A549 (cell line): Measurements from ENCODE around the gene PREX1.
A peak's percentile ranks its signal among the peaks of the same experiment; 100 is the strongest.

Experiments
- CEBPB ChIP-seq, 2 experiments: fragments of >200 bp in 1 of 2; sonication (Bioruptor Twin) in 1 of 2; formaldehyde crosslinking in 1 of 2; IDR thresholded peaks; 2 replicates each; pipeline ENCODE4 v1.6.1; 2012 to 2016
- EP300 ChIP-seq, 2 experiments: fragments of >200 bp; sonication (Bioruptor Twin); formaldehyde crosslinking; IDR thresholded peaks; 2 replicates in 1 of 2; 3 replicates in 1 of 2; pipeline ENCODE4 v1.6.1; 2016 to 2017
- FOSL2 ChIP-seq, 2 experiments: fragments of 450-650 bp in 1 of 2; fragments of >200 bp in 1 of 2; sonication (Bioruptor Twin) in 1 of 2; formaldehyde crosslinking; IDR thresholded peaks; 2 replicates each; pipeline versions ENCODE4 v1.5.0 to v1.6.1; 2016 to 2020; ENCODE audit warnings: mild to moderate bottlenecking in 1 of 2, moderate library complexity in 1 of 2
- HDAC2 ChIP-seq: fragments of 200-600 bp; sonication (generic); IDR thresholded peaks from 2 replicates; pipeline ENCODE4 v1.6.1; 2016
- KDM1A ChIP-seq: fragments of 200-600 bp; sonication (generic); IDR thresholded peaks from 2 replicates; pipeline ENCODE4 v1.6.1; 2016; ENCODE audit warnings: low read depth, mild to moderate bottlenecking
- KDM5A ChIP-seq: fragments of 200-600 bp; sonication (generic); IDR thresholded peaks from 2 replicates; pipeline ENCODE4 v1.6.1; 2016; ENCODE audit warnings: antibody characterized with exemption, mild to moderate bottlenecking
- MYC ChIP-seq: IDR thresholded peaks from 2 replicates; pipeline ENCODE4 v1.6.1; 2012; ENCODE audit warnings: mild to moderate bottlenecking, inconsistent platforms, low read length, improper control_type of control experiment, borderline replicate concordance
- NR3C1 ChIP-seq: fragments of >200 bp; sonication (Bioruptor Twin); formaldehyde crosslinking; IDR thresholded peaks from 3 replicates; pipeline ENCODE4 v1.6.1; 2017
- POLR2A ChIP-seq: IDR thresholded peaks from 2 replicates; pipeline ENCODE4 v1.6.1; 2012; ENCODE audit warnings: mild to moderate bottlenecking, low read length
- RAD21 ChIP-seq, 2 experiments: fragments of >200 bp in 1 of 2; sonication (Bioruptor Twin) in 1 of 2; formaldehyde crosslinking in 1 of 2; IDR thresholded peaks in 1 of 2; conservative IDR thresholded peaks in 1 of 2; 2 replicates in 1 of 2; 3 replicates in 1 of 2; pipeline ENCODE4 v1.6.1; 2012 to 2018; ENCODE audit warnings: inconsistent platforms in 1 of 2
- RCOR1 ChIP-seq: fragments of 150-350 bp; IDR thresholded peaks from 2 replicates; pipeline ENCODE4 v1.6.1; 2014; ENCODE audit warnings: antibody characterized with exemption, low read length, low read depth
- TF ChIP-seq, protein P1 (sequence below): fragments of >200 bp; sonication (Bioruptor Twin); formaldehyde crosslinking; IDR thresholded peaks from 3 replicates; pipeline ENCODE4 v1.5.1; 2016
- TF ChIP-seq, protein P2 (sequence below): IDR thresholded peaks from 2 replicates; pipeline ENCODE4 v1.6.1; 2012
- TF ChIP-seq, protein P3 (sequence below): fragments of >200 bp; sonication (Bioruptor Twin); formaldehyde crosslinking; IDR thresholded peaks from 2 replicates; pipeline ENCODE4 v1.6.1; 2016

DNA sequence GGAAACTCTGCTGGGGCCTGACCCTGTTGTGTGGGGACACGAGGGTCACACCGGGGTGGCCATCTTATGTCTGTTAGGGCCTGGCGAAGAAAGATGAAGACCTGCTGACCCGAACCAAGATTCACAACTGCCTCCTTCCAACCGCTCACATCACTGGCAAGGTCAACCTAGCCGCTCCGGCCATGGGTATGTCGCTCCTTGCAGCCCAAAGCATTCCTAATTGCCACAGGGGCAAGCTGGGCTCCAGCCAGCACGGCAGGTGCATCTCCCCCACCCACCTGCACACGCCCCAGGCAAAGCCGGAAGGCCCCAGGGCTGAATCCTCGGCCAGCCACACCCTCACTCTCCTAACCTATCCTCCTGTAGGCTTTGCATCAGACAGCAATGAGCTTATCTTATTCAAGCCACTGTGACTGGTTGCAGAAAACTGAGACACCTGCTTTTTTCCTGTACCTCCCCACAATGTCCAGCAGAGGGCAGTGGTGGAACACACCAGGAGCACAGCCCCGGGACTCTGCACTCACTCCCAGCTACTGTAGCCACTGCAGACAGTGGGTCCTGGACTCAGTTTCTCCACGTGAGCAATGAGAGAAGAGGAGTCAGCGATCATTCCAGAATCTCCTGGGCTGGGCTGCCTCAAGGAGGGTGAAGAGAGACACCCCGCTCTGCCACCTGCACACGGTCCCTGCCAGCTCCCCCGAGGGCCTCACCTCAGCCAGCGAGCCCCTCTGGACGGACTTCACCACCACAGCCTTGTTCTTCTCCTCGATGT, 170.2 kb downstream of the PREX1 start:
- TF ChIP-seq, protein P1, sequence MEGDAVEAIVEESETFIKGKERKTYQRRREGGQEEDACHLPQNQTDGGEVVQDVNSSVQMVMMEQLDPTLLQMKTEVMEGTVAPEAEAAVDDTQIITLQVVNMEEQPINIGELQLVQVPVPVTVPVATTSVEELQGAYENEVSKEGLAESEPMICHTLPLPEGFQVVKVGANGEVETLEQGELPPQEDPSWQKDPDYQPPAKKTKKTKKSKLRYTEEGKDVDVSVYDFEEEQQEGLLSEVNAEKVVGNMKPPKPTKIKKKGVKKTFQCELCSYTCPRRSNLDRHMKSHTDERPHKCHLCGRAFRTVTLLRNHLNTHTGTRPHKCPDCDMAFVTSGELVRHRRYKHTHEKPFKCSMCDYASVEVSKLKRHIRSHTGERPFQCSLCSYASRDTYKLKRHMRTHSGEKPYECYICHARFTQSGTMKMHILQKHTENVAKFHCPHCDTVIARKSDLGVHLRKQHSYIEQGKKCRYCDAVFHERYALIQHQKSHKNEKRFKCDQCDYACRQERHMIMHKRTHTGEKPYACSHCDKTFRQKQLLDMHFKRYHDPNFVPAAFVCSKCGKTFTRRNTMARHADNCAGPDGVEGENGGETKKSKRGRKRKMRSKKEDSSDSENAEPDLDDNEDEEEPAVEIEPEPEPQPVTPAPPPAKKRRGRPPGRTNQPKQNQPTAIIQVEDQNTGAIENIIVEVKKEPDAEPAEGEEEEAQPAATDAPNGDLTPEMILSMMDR: peak; percentile 94
- TF ChIP-seq RCOR1 (no peak), HDAC2 (no peak), POLR2A (no peak), NR3C1 (no peak), KDM1A (no peak), EP300 (IDR thresholded peaks at IDR 0.05) (no peak), MYC (no peak), KDM5A (no peak), FOSL2 (IDR thresholded peaks at IDR 0.05) (no peak), FOSL2 (CRISPR knock-in tag; IDR thresholded peaks at IDR 0.05) (no peak), RAD21 (conservative IDR thresholded peaks at IDR 0.05 in 1 of 2, IDR thresholded peaks at IDR 0.05 in 1 of 2) (peak; percentile 96 to 99), CEBPB (IDR thresholded peaks at IDR 0.05) (no peak)
- TF ChIP-seq, protein P2, sequence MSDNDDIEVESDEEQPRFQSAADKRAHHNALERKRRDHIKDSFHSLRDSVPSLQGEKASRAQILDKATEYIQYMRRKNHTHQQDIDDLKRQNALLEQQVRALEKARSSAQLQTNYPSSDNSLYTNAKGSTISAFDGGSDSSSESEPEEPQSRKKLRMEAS: no peak
- TF ChIP-seq, protein P3, sequence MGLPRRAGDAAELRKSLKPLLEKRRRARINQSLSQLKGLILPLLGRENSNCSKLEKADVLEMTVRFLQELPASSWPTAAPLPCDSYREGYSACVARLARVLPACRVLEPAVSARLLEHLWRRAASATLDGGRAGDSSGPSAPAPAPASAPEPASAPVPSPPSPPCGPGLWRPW: no peak
